Testis (tissue), 2 donors: ENCODE results near the gene TDRD9.

Experiments
- CTCF ChIP-seq, 3 experiments: fragments of 450-650 bp in 2 of 3; fragments of 200-600 bp in 1 of 3; sonication (generic) in 1 of 3; IDR thresholded peaks; one replicate each; pipeline ENCODE4 v1.5.1; 2016 to 2019; ENCODE audit warnings: antibody characterized with exemption in 3 of 3, mild to moderate bottlenecking in 2 of 3, moderate library complexity in 1 of 3
- POLR2A ChIP-seq: fragments of 450-650 bp; IDR thresholded peaks from one replicate; pipeline ENCODE4 v1.6.1; 2017; ENCODE audit warnings: antibody characterized with exemption, mild to moderate bottlenecking, moderate library complexity

GRCh38 chr14:104007121-104007520, 78.9 kb downstream of the TDRD9 start:
- TF ChIP-seq CTCF (IDR thresholded peaks at IDR 0.05): no peak
- no peak for TF ChIP-seq POLR2A
